ENCODE measurements around the gene VAC14. TPM values are rescaled to one million over a fixed set of nuclear protein-coding genes. Genes with fewer than 3 reads are reported as not detected.

VAC14 gene
- total RNA-seq, 1 experiment from 2014 or later: 49.9 TPM

DNA sequence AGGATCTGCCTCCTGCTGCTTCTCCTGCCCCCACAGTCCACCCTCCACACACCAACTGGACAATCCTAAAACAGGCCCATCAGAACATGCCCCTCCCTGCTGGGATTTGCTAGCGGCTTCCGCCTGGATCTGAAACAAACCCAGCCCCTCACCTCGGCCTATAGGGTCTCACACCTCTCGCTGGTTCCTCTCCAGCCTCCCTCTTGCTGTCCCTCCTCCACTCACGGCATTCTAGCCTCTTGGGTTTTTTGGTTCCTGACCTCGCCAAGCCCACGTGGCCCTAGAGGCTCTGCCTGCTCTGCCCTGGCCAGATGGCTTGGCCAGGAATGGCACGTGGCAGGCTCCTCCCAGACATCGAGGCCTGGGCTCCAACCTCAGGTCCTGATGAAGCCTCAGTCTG lies 99.4 kb downstream of the VAC14 start:
- peaks cover 23 to 30% of the 10 kb centered on the region in 2 experiments for H3K4me1 Mint-ChIP-seq

More for the DNA sequence above, 99.4 kb downstream of the VAC14 start:
- no peak overlapping the region for H3K23ac ChIP-seq (ENCODE audit: insufficient read length, low read depth, low read length)
- no peaks in the 10 kb centered on the region for H3K79me2 ChIP-seq (ENCODE audit: insufficient read depth, low read length)
- H3K23me2 ChIP-seq (ENCODE audit: insufficient read length, low read depth, low read length, poor library complexity, severe bottlenecking): no peaks in the 10 kb centered on the region
- H2BK15ac ChIP-seq (ENCODE audit: low read depth, low read length): no peak overlapping the region
- DNase-seq: no peak
- H3K9me3 ChIP-seq (ENCODE audit: control insufficient read depth, low read depth, low read length): no peaks in the 10 kb centered on the region
- H2AFZ ChIP-seq (ENCODE audit: low read length): no peak overlapping the region
- no peak overlapping the region for H3T11ph ChIP-seq (ENCODE audit: low read length)
- H3K14ac ChIP-seq (ENCODE audit: insufficient read depth, low read length): no peak overlapping the region; the same call in 1 of the 2 replicates
- no peak overlapping the region for H3K9ac ChIP-seq (ENCODE audit: extremely low read depth, insufficient read length, low read length)
- no peak overlapping the region for H4K5ac ChIP-seq (ENCODE audit: insufficient read length, low read depth, low read length)
- H3K4ac ChIP-seq (ENCODE audit: low read depth, low read length): no peak overlapping the region
- Mint-ChIP-seq H3K27me3 (ENCODE audit: low read depth) (no peaks in the 10 kb centered on the region), H3K36me3 (ENCODE audit: insufficient read depth in 1 of 3, low read depth in 3 of 3) (peaks cover 4 to 10% (median 7%) of the 10 kb centered on the region in 3 experiments; a peak in 3 of 7 replicates), H3K27ac (peak overlapping the region in 2 of 3 experiments; percentile 81 to 98; a peak in 6 of 7 replicates), H3K4me3 (no peak overlapping the region), H3K9me3 (no peaks in the 10 kb centered on the region)
- H4K8ac ChIP-seq (replicated peaks; ENCODE audit: insufficient read length, low read depth, low read length): no peak overlapping the region
- no peaks in the 10 kb centered on the region; the same call in 1 of the 2 replicates for H3K4me1 ChIP-seq (ENCODE audit: insufficient read depth, low read length)
- H2AK5ac ChIP-seq (ENCODE audit: insufficient read length, low read length): no peak overlapping the region
- no peaks in the 10 kb centered on the region for H3K79me1 ChIP-seq (ENCODE audit: insufficient read depth, low read depth, low read length, poor library complexity, severe bottlenecking)
- no peak overlapping the region for H3K27ac ChIP-seq (ENCODE audit: insufficient read length, low read depth, low read length)
- H3K56ac ChIP-seq (ENCODE audit: insufficient read length, low read depth, low read length): no peak overlapping the region
- H3K4me2 ChIP-seq (ENCODE audit: insufficient read depth, insufficient read length, low read length): no peak overlapping the region
- H4K91ac ChIP-seq (ENCODE audit: insufficient read length, low read depth, low read length): no peak overlapping the region
- no peaks in the 10 kb centered on the region for H4K20me1 ChIP-seq (ENCODE audit: control insufficient read depth, insufficient read depth, insufficient read length)
- no peak overlapping the region for H2BK120ac ChIP-seq (ENCODE audit: low read depth, low read length, poor library complexity, severe bottlenecking)
- H2BK20ac ChIP-seq (ENCODE audit: low read depth, low read length, poor library complexity, severe bottlenecking): no peak overlapping the region
- no peaks in the 10 kb centered on the region for H3K27me3 ChIP-seq (ENCODE audit: insufficient read depth, low read length)
- TF ChIP-seq, protein P1, sequence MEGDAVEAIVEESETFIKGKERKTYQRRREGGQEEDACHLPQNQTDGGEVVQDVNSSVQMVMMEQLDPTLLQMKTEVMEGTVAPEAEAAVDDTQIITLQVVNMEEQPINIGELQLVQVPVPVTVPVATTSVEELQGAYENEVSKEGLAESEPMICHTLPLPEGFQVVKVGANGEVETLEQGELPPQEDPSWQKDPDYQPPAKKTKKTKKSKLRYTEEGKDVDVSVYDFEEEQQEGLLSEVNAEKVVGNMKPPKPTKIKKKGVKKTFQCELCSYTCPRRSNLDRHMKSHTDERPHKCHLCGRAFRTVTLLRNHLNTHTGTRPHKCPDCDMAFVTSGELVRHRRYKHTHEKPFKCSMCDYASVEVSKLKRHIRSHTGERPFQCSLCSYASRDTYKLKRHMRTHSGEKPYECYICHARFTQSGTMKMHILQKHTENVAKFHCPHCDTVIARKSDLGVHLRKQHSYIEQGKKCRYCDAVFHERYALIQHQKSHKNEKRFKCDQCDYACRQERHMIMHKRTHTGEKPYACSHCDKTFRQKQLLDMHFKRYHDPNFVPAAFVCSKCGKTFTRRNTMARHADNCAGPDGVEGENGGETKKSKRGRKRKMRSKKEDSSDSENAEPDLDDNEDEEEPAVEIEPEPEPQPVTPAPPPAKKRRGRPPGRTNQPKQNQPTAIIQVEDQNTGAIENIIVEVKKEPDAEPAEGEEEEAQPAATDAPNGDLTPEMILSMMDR (conservative IDR thresholded peaks at IDR 0.05): no peak
- no peak overlapping the region for H2BK12ac ChIP-seq (ENCODE audit: insufficient read length, low read depth, low read length)
- no CpG with 5 or more reads among the region's 9 CpGs for WGBS (ENCODE audit: extremely low coverage, insufficient read length, low lambda C conversion rate)
- H2BK5ac ChIP-seq (ENCODE audit: insufficient read length, low read length): no peak overlapping the region
- no peak overlapping the region for H3K18ac ChIP-seq (ENCODE audit: insufficient read length, low read depth, low read length)
